ENCODE measurements around the gene KCNIP2.

- TF ChIP-seq YY1 (IDR thresholded peaks at IDR 0.05; ENCODE audit: insufficient read depth, insufficient read length) (no peak), SUZ12 (IDR thresholded peaks at IDR 0.05; ENCODE audit: extremely low read depth, insufficient read depth, insufficient read length) (no peak), ZNF274 (IDR thresholded peaks at IDR 0.05; ENCODE audit: low read depth, low read length) (no peak)
These were observed 12.3 kb downstream of the KCNIP2 start for GRCh38 chr10:101831169-101831811.
